ENCODE data around the gene CTH. TPM values are rescaled to one million over a fixed set of nuclear protein-coding genes. Genes with fewer than 3 reads are reported as not detected.
"Not testable (repeated sequence)": the region's sequence is repeated elsewhere in the genome, so short reads cannot be mapped to it uniquely, and the experiment has no call there.

Gene CTH
- total and polyA plus RNA-seq, 2 of the 4 experiments (the other 2 are of a cell fraction), result 2.7 to 3.0 TPM

GRCh38 chr1:70460740-70461713 is 50.0 kb downstream of the CTH start:
- POLR2A ChIA-PET (ENCODE audit: unreplicated experiment); H2BK5ac ChIP-seq (ENCODE audit: low read depth, low read length, poor library complexity, severe bottlenecking); dilution Hi-C loops (cut with HindIII; ENCODE audit: low sequenced_read_pairs, unreplicated experiment); in situ Hi-C loops (cut with MboI; ENCODE audit: low sequenced_read_pairs); H3K14ac ChIP-seq (replicated peaks; ENCODE audit: low read depth, low read length); H3K18ac ChIP-seq (ENCODE audit: low read depth, low read length); H2BK20ac ChIP-seq (ENCODE audit: low read depth, low read length); DNase-seq; H4K5ac ChIP-seq (ENCODE audit: low read depth, low read length); H4K20me1 ChIP-seq (ENCODE audit: insufficient read depth, low read length); H3K23ac ChIP-seq (ENCODE audit: low read depth, low read length); ATAC-seq (ENCODE audit: low read depth); H3K27ac ChIP-seq (ENCODE audit: insufficient read depth, low read length); H4K91ac ChIP-seq (ENCODE audit: insufficient read depth, low read depth, low read length); intact Hi-C loops (cut with micrococcal nuclease); H3K4me1 ChIP-seq (ENCODE audit: control insufficient read depth, insufficient read depth, low read length); H2AK9ac ChIP-seq (replicated peaks; ENCODE audit: low read depth, low read length, poor library complexity); H2AFZ ChIP-seq (replicated peaks; ENCODE audit: low read length, poor library complexity); H3K9me1 ChIP-seq (ENCODE audit: insufficient read depth, low read length); H3K4me3 ChIP-seq (ENCODE audit: insufficient read depth, low read depth, low read length); H3K9ac ChIP-seq (ENCODE audit: low read depth, low read length); H2AK5ac ChIP-seq (ENCODE audit: low read depth, low read length); H3K27me3 ChIP-seq (ENCODE audit: control insufficient read depth, insufficient read depth, low read length); BruUV-seq (replicated peaks); H2BK15ac ChIP-seq (ENCODE audit: low read depth, low read length); H3K9me3 ChIP-seq (ENCODE audit: control insufficient read depth, insufficient read depth, low read length); H3K56ac ChIP-seq (ENCODE audit: extremely low read depth, insufficient read depth, low read length); H3K36me3 ChIP-seq (ENCODE audit: control insufficient read depth, insufficient read depth, low read length); H4K8ac ChIP-seq (ENCODE audit: low read depth in 2 of 2, low read length in 2 of 2); H3K4me2 ChIP-seq (ENCODE audit: low read depth, low read length); H2BK120ac ChIP-seq (ENCODE audit: low read depth, low read length); H3K4ac ChIP-seq (ENCODE audit: low read depth, low read length); H3K79me1 ChIP-seq (ENCODE audit: low read depth in 1 of 2, low read length in 2 of 2): not testable (repeated sequence)
- CTCF ChIA-PET, result interaction anchor here (0.6 kb wide), 1 partner anchor 142 kb away, joined by 3 read pairs; no protein-coding TSS in a partner anchor
- WGBS, 2 experiments (ENCODE audit: extremely low coverage in 2 of 2, insufficient read length in 1 of 2), result no CpG with 5 or more reads among the region's 8 CpGs
